Gastroesophageal sphincter (tissue), 4 donors: ENCODE data around the gene TCTA. TPM values are rescaled to one million over a fixed set of nuclear protein-coding genes. Genes with fewer than 3 reads are reported as not detected.

Source experiments
- ATAC-seq: fragments of 150-250 bp; one replicate; pipeline ENCODE4 v1.9.1; 2016; ENCODE audit warnings: mild to moderate bottlenecking, moderate library complexity
- H3K27ac ChIP-seq, 4 donors: fragments of 200-600 bp; sonication (generic) in 3 of 4; 1 replicate in 3 of 4; 2 replicates in 1 of 4; pipeline ENCODE4 v1.5.1; 2016 to 2019
- H3K27me3 ChIP-seq: fragments of 200-600 bp; sonication (generic); one replicate; pipeline ENCODE4 v1.5.1; 2019
- H3K36me3 ChIP-seq, 2 donors: fragments of 200-600 bp; sonication (generic); one replicate each; pipeline ENCODE4 v1.5.1; 2019; ENCODE audit warnings: control low read depth in 1 of 2
- H3K4me1 ChIP-seq, 3 donors: fragments of 200-600 bp; sonication (generic); 1 replicate in 2 of 3; 2 replicates in 1 of 3; pipeline ENCODE4 v1.5.1; 2016 to 2019; ENCODE audit warnings: control low read depth in 2 of 3
- H3K4me3 ChIP-seq, 2 donors: fragments of 200-600 bp; sonication (generic); one replicate each; pipeline ENCODE4 v1.5.1; 2019; ENCODE audit warnings: mild to moderate bottlenecking in 1 of 2, moderate library complexity in 1 of 2
- H3K9me3 ChIP-seq, 3 donors: fragments of 200-600 bp; sonication (generic); one replicate each; pipeline ENCODE4 v1.5.1; 2017 to 2019; ENCODE audit warnings: control low read depth in 2 of 3
- CTCF ChIP-seq, 4 experiments: fragments of 200-600 bp in 2 of 4; fragments of 450-650 bp in 2 of 4; sonication (generic) in 1 of 4; IDR thresholded peaks; one replicate each; pipeline ENCODE4 v1.5.1; 2017 to 2019; ENCODE audit warnings: antibody characterized with exemption in 4 of 4, mild to moderate bottlenecking in 2 of 4, moderate library complexity in 2 of 4
- EP300 ChIP-seq: sonication (generic); formaldehyde crosslinking; IDR thresholded peaks from one replicate; pipeline ENCODE4 v1.6.1; 2017; ENCODE audit warnings: antibody characterized with exemption, mild to moderate bottlenecking
- POLR2A ChIP-seq, 2 donors: fragments of 450-650 bp; IDR thresholded peaks; one replicate each; pipeline ENCODE4 v1.6.1; 2017; ENCODE audit warnings: antibody characterized with exemption in 2 of 2, mild to moderate bottlenecking in 2 of 2, moderate library complexity in 1 of 2
- POLR2AphosphoS5 ChIP-seq: sonication (generic); formaldehyde crosslinking; IDR thresholded peaks from one replicate; pipeline ENCODE4 v1.6.1; 2017; ENCODE audit warnings: antibody characterized with exemption
- WGBS, 2 donors: methylation state at CpG; one replicate each; pipeline ENCODE4 v1.1.5; 2018; ENCODE audit warnings: low coverage in 1 of 2; 5-methylcytosine and 5-hydroxymethylcytosine counted together
- total RNA-seq, 4 donors: library from RNA; depleted of rRNA; stranded (reverse); fragments of >200 nt; gene quantifications; one replicate each; pipeline ENCODE4 v1.1.0, GENCODE V29; 2016

TCTA gene
- total RNA-seq, 4 donors from 2014 or later = 18.6 to 32.1 (median 25.6) TPM

GRCh38 chr3:49377483-49377882 lies 34.7 kb upstream of the TCTA start:
- ATAC-seq = peak; percentile 50
- WGBS, 2 donors = 57 to 60% methylated on average over 1 of the region's 1 CpG
- H3K27me3 ChIP-seq = no peaks in the 10 kb centered on the region
- H3K4me1 ChIP-seq = peaks cover 0 to 79% (median 9%) of the 10 kb centered on the region in 3 donors
- H3K36me3 ChIP-seq = peaks cover 0 to 29% of the 10 kb centered on the region in 2 donors
- no peak overlapping the region for H3K4me3 ChIP-seq
- no peaks in the 10 kb centered on the region for H3K9me3 ChIP-seq
- no peak overlapping the region for H3K27ac ChIP-seq
- TF ChIP-seq POLR2AphosphoS5 (no peak), EP300 (no peak), CTCF (IDR thresholded peaks at IDR 0.05) (no peak), POLR2A (IDR thresholded peaks at IDR 0.05) (no peak)

GRCh38 chr3:49378249-49378895 lies 33.9 kb upstream of the TCTA start:
- H3K36me3 ChIP-seq = peaks cover 0 to 20% of the 10 kb centered on the region in 2 donors
- 64 to 65% methylated on average over 10 to 11 of the region's 11 CpGs for WGBS, 2 donors
- ATAC-seq = peak; percentile 61
- no peaks in the 10 kb centered on the region for H3K27me3 ChIP-seq
- H3K4me3 ChIP-seq = no peak overlapping the region
- H3K9me3 ChIP-seq = no peaks in the 10 kb centered on the region
- TF ChIP-seq CTCF (IDR thresholded peaks at IDR 0.05) = no peak
- no peak for TF ChIP-seq POLR2A (IDR thresholded peaks at IDR 0.05)
- TF ChIP-seq EP300 = no peak
- H3K27ac ChIP-seq = no peak overlapping the region
- peaks cover 0 to 84% (median 9%) of the 10 kb centered on the region in 3 donors for H3K4me1 ChIP-seq

GRCh38 chr3:49383387-49383786 lies 28.8 kb upstream of the TCTA start:
- H3K4me3 ChIP-seq = no peak overlapping the region
- no peaks in the 10 kb centered on the region for H3K36me3 ChIP-seq
- no peaks in the 10 kb centered on the region for H3K9me3 ChIP-seq
- H3K27me3 ChIP-seq = no peaks in the 10 kb centered on the region
- ATAC-seq = no peak
- 64 to 80% methylated on average over 2 of the region's 5 CpGs for WGBS, 2 donors
- no peak overlapping the region for H3K27ac ChIP-seq
- TF ChIP-seq POLR2AphosphoS5 (no peak), CTCF (IDR thresholded peaks at IDR 0.05) (no peak), EP300 (no peak), POLR2A (IDR thresholded peaks at IDR 0.05) (no peak)
- peaks cover 0 to 92% (median 15%) of the 10 kb centered on the region in 3 donors for H3K4me1 ChIP-seq

- no peak for ATAC-seq
- no peak overlapping the region for H3K4me3 ChIP-seq
- no peak for TF ChIP-seq EP300
- no peak for TF ChIP-seq CTCF (IDR thresholded peaks at IDR 0.05)
- no peak for TF ChIP-seq POLR2AphosphoS5
- TF ChIP-seq POLR2A (IDR thresholded peaks at IDR 0.05) = no peak
- 77 to 86% methylated on average over 1 of the region's 1 CpG for WGBS, 2 donors
- H3K27me3 ChIP-seq = no peaks in the 10 kb centered on the region
- no peak overlapping the region for H3K27ac ChIP-seq
- peaks cover 0 to 95% (median 7%) of the 10 kb centered on the region in 3 donors for H3K4me1 ChIP-seq
- H3K36me3 ChIP-seq = no peaks in the 10 kb centered on the region
- H3K9me3 ChIP-seq = no peaks in the 10 kb centered on the region
Measured at GRCh38 chr3:49385617-49386016, 26.6 kb upstream of the TCTA start.

- no peak for TF ChIP-seq POLR2A (IDR thresholded peaks at IDR 0.05)
- TF ChIP-seq CTCF (IDR thresholded peaks at IDR 0.05) = no peak
- no peak for TF ChIP-seq POLR2AphosphoS5
- no peak for TF ChIP-seq EP300
- ATAC-seq = peak; percentile 43
- Histone ChIP-seq H3K4me1 (peaks cover 0 to 95% (median 7%) of the 10 kb centered on the region in 3 donors), H3K27me3 (no peaks in the 10 kb centered on the region), H3K36me3 (no peaks in the 10 kb centered on the region), H3K27ac (no peak overlapping the region), H3K4me3 (no peak overlapping the region), H3K9me3 (no peaks in the 10 kb centered on the region)
- WGBS, 2 donors = 65 to 68% methylated on average over 8 to 11 of the region's 11 CpGs
Measured at GRCh38 chr3:49386056-49386756, 26.0 kb upstream of the TCTA start.
